Heart right ventricle (tissue), 16 donors: Measurements from ENCODE around the gene PTPRN2. TPM values are rescaled to one million over a fixed set of nuclear protein-coding genes. Genes with fewer than 3 reads are reported as not detected.

Source experiments
- ATAC-seq, 8 donors: fragments of 200-7000 bp; cut with Tn5 transposase; one replicate each; pipeline ENCODE4 v1.9.1; 2020; ENCODE audit warnings: mild to moderate bottlenecking in 8 of 8, moderate library complexity in 8 of 8, moderate number of reproducible peaks in 1 of 8
- DNase-seq, 2 donors: peaks; one replicate each; pipeline ENCODE4 v3.0.0-alpha.2; 2020
- H3K27ac ChIP-seq, 10 donors: fragments of 200-600 bp; sonication (generic) in 2 of 10; one replicate each; pipeline versions ENCODE4 v1.5.0 to v1.8.0; 2020 to 2022; ENCODE audit warnings: mild to moderate bottlenecking in 3 of 10
- H3K27me3 ChIP-seq, 7 donors: fragments of 200-600 bp; one replicate each; pipeline ENCODE4 v1.8.0; 2021 to 2022; ENCODE audit warnings: mild to moderate bottlenecking in 2 of 7
- H3K36me3 ChIP-seq, 9 donors: fragments of 200-600 bp; sonication (generic) in 1 of 9; one replicate each; pipeline versions ENCODE4 v1.5.0 to v1.8.0; 2020 to 2022; ENCODE audit warnings: mild to moderate bottlenecking in 2 of 9
- H3K4me1 ChIP-seq, 9 donors: fragments of 200-600 bp; sonication (generic) in 1 of 9; one replicate each; pipeline versions ENCODE4 v1.5.0 to v1.8.0; 2020 to 2022; ENCODE audit warnings: mild to moderate bottlenecking in 4 of 9
- H3K4me3 ChIP-seq, 10 donors: fragments of 200-600 bp; sonication (generic) in 2 of 10; one replicate each; pipeline versions ENCODE4 v1.5.0 to v1.8.0; 2020 to 2022; ENCODE audit warnings: mild to moderate bottlenecking in 7 of 10, moderate library complexity in 2 of 10
- H3K9me3 ChIP-seq, 11 donors: fragments of 200-600 bp in 10 of 11; sonication (generic) in 2 of 11; one replicate each; pipeline versions ENCODE4 v1.5.0 to v1.8.0; 2013 to 2022; ENCODE audit warnings: mild to moderate bottlenecking in 2 of 11, control low read depth in 1 of 11, moderate library complexity in 1 of 11
- WGBS, 2 donors: extraction: QIAGEN DNeasy Blood & Tissue Kit; methylation state at CpG; one replicate each; pipeline ENCODE4 v1.1.7; 2013; ENCODE audit warnings: inconsistent platforms in 1 of 2; 5-methylcytosine and 5-hydroxymethylcytosine counted together
- intact Hi-C, 10 donors: fragments of 100-400 bp; cut with DNase I; formaldehyde crosslinking; loops; one replicate each; pipeline versions ENCODE4 v1.11.1 to v1.14.2; 2022
- polyA plus RNA-seq, 2 donors: library from polyadenylated mRNA; stranded (reverse); fragments of 200-250 nt; gene quantifications; one replicate each; pipeline ENCODE4 v1.2.3, GENCODE V29; 2013
- total RNA-seq, 10 donors: library from RNA; stranded (reverse); fragmentation: NEBNext Ultra II Directional in 3 of 10; extraction: Animal tissue kit (Norgen Biotek cat#: 25700) in 3 of 10; gene quantifications; one replicate each; pipeline versions ENCODE4 v1.2.1 to v1.2.4, GENCODE V29; 2021 to 2023
- TF ChIP-seq, protein P1 (sequence below), 9 donors: fragments of 200-600 bp; sonication (generic) in 2 of 9; IDR thresholded peaks; one replicate each; pipeline versions ENCODE4 v1.5.0 to v1.8.0; 2021 to 2022; ENCODE audit warnings: antibody characterized with exemption in 9 of 9, mild to moderate bottlenecking in 5 of 9, moderate library complexity in 1 of 9
- donor health status: Arrhythmogenic right ventricular cardiomyopathy.
- donor health status: ischemic (EF 13 %, LVEDD 7.1; RV severe dilation, severe dysfunction).
- donor health status: healthy with polysubstance abuse.
- donor health status: DM: no; HTN: yes; CAD: no.
- donor health status: DM: no; HTN: no; CAD: no.
- donor health status: ischemic (EF 25% LVEDD 6.9; RV normal size, moderate dysfunction).
- donor health status: ischemic (EF 25% LVEDD 5.7; RV mildly dilated, moderate dysfunction).
- donor health status: healthy.
- donor health status: DM: yes; HTN: yes; CAD: no.
- donor health status: Ischemic cardiomyopathy.
- donor health status: ischemic (EF 35%, LVEDD 5.7; RV mildly dilated, moderate dysfunction).
- donor health status: nonischemic (EF 11% LVEDD 7.7; RV severe dilation, severe dysfunction).
- donor health status: DM: yes; HTN: yes; CAD: no.
- donor health status: PGD.
- donor health status: ischemic (EF 29% LVEDD 5.4; RV normal size, mild dysfunction).
- donor health status: nonischemic (EF 23%, LVEDD 6.1; RV moderate dilation, normal function).

The PTPRN2 gene
- total and polyA plus RNA-seq, 12 donors, result 0.82 to 1.8 (median 1.3) TPM

- intact Hi-C loops, result no loop called here
Observed at GRCh38 chr7:157715071-157715937, 872.3 kb downstream of the PTPRN2 start.

DNA sequence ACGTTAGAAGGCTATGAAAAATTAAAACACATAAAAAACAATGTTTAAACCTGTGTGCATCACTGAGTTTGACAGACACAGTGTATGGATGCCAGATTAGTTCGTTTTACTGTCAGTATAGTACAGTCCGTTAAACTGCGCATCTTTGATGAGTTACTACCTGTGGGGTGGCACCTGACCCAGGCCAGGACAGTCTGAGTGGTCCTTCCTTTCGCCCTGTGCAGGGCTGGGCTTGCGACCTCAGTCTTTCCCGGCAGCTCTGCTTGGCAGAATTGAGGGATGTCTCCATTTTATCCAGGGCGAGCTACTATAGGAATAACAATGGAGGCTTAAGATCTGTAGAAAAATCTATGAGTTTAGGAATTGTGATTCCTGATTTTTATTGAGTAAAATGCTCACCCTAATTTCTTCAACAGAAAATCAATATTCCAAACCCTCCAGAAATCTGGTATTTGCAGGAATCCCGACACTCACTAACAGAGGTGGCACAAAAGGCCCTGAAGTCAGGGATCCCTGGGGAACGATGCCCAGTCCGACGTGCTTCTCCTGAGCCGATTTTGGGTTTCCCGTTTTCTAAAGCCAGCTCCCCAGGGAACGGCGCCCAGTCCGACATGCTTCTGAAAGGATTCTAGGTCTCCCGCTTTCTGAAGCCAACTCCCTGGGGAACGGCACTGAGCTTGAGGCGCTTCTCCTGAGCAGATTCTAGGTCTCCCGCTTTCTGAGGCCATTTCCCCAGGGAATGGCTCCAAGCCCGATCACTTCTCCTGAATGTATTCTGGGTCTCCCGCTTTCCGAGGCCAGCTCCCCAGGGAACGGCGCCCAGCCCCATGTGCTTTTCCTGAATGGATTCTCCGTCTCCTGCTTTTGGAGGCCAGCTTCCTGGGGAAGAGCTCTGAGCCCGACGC, 873.2 kb downstream of the PTPRN2 start:
- Histone ChIP-seq H3K36me3 (no peaks in the 10 kb centered on the region), H3K4me1 (no peaks in the 10 kb centered on the region), H3K9me3 (no peaks in the 10 kb centered on the region), H3K27ac (no peak overlapping the region), H3K4me3 (no peak overlapping the region), H3K27me3 (peaks cover 0 to 12% (median 3%) of the 10 kb centered on the region in 7 donors)
- DNase-seq, result no peak
- 84 to 85% methylated on average over 29 of the region's 29 CpGs for WGBS, 2 donors
- TF ChIP-seq, protein P1, sequence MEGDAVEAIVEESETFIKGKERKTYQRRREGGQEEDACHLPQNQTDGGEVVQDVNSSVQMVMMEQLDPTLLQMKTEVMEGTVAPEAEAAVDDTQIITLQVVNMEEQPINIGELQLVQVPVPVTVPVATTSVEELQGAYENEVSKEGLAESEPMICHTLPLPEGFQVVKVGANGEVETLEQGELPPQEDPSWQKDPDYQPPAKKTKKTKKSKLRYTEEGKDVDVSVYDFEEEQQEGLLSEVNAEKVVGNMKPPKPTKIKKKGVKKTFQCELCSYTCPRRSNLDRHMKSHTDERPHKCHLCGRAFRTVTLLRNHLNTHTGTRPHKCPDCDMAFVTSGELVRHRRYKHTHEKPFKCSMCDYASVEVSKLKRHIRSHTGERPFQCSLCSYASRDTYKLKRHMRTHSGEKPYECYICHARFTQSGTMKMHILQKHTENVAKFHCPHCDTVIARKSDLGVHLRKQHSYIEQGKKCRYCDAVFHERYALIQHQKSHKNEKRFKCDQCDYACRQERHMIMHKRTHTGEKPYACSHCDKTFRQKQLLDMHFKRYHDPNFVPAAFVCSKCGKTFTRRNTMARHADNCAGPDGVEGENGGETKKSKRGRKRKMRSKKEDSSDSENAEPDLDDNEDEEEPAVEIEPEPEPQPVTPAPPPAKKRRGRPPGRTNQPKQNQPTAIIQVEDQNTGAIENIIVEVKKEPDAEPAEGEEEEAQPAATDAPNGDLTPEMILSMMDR (IDR thresholded peaks at IDR 0.05), result no peak
- intact Hi-C loops, result no loop called here
- ATAC-seq, result no peak

More at GRCh38 chr7:157715071-157715937, 872.3 kb downstream of the PTPRN2 start:
- TF ChIP-seq, protein P1 (IDR thresholded peaks at IDR 0.05), result no peak
- no peak overlapping the region for H3K27ac ChIP-seq
- no peaks in the 10 kb centered on the region for H3K9me3 ChIP-seq
- peaks cover 0 to 12% (median 0%) of the 10 kb centered on the region in 7 donors for H3K27me3 ChIP-seq
- no peak for DNase-seq
- 79 to 85% methylated on average over 25 of the region's 25 CpGs for WGBS, 2 donors
- ATAC-seq, result no peak
- no peaks in the 10 kb centered on the region for H3K36me3 ChIP-seq
- H3K4me3 ChIP-seq, result no peak overlapping the region
- H3K4me1 ChIP-seq, result no peaks in the 10 kb centered on the region

DNA sequence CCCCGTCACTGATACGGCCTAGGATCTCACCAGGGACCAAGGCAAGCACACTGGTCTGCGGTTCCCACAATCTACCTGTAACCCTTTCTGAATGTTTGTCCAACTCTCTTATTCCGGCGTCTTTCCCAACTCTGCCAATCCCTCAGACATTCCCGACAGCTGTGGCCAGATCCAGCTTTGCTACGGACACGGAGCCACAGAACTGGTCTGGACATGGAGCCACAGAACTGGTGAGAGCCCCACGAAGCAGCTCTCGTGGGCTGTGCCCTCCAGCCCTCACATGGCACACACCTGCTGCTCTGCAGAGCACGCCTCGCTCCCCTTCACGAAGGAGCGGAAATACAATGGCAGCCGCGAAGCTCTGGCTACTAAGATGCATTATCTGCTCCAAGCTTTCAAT, 874.0 kb downstream of the PTPRN2 start:
- Histone ChIP-seq H3K4me3 (no peak overlapping the region), H3K9me3 (no peaks in the 10 kb centered on the region), H3K27ac (no peak overlapping the region), H3K4me1 (no peaks in the 10 kb centered on the region), H3K27me3 (peaks cover 0 to 19% (median 6%) of the 10 kb centered on the region in 7 donors), H3K36me3 (no peaks in the 10 kb centered on the region)
- intact Hi-C loops, result no loop called here
- TF ChIP-seq, protein P1 (IDR thresholded peaks at IDR 0.05), result no peak
- ATAC-seq, result no peak
- DNase-seq, result no peak
- WGBS, 2 donors, result 87 to 90% methylated on average over 16 of the region's 16 CpGs

DNA sequence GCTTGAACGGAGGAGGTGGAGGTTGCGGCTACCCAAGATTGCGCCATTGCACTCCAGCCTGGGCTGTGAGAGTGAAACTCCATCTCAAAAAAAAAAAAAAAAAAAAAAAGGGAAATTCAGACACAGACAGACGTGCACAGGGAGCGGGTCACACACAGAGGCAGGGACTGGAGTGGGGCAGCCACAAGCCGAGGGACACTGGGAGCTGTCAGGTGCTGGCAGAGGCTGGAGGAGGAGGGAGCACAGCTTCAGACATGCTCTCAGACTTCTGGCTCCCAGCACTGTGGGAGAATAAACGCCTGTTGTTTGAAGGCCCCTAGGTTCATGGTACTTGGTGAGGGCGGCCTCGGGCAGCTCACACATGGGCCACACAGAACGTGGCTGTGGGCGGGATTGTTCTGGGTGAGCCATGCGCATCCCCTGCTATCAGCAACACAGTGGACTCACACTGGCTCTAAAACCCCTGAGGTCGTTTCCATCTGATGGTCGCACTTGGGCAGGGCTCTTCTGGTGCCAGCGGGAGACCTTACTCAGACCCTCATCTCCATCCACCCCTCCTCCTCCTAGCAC, 874.9 kb downstream of the PTPRN2 start:
- DNase-seq (no peak), ATAC-seq (no peak)
- 71 to 72% methylated on average over 15 of the region's 15 CpGs for WGBS, 2 donors
- intact Hi-C loops, result no loop called here
- H3K4me1 ChIP-seq, result no peaks in the 10 kb centered on the region
- H3K36me3 ChIP-seq, result no peaks in the 10 kb centered on the region
- H3K27ac ChIP-seq, result no peak overlapping the region
- no peaks in the 10 kb centered on the region for H3K9me3 ChIP-seq
- no peak overlapping the region for H3K4me3 ChIP-seq
- TF ChIP-seq, protein P1 (IDR thresholded peaks at IDR 0.05), result no peak
- peaks cover 0 to 27% (median 8%) of the 10 kb centered on the region in 7 donors for H3K27me3 ChIP-seq
